OCI-LY1 (cell line): Measurements from ENCODE around the gene TTC28.

Experiments
- CTCF ChIP-seq: fragments of 200-600 bp; sonication (generic), shearing (Covaris generic); IDR thresholded peaks from 2 replicates; pipeline ENCODE4 v1.5.1; 2017; ENCODE audit warnings: mild to moderate bottlenecking, antibody characterized with exemption, low read length, moderate library complexity, mixed read lengths
- EZH2 ChIP-seq: fragments of 200-600 bp; sonication (generic), shearing (Covaris generic); IDR thresholded peaks from 2 replicates; pipeline ENCODE4 v1.8.0; 2017; ENCODE audit warnings: borderline replicate concordance, mixed run types, mild to moderate bottlenecking, antibody characterized with exemption, low read length, moderate library complexity, mixed read lengths

- TF ChIP-seq CTCF (no peak), EZH2 (no peak)
Measured at GRCh38 chr22:28314959-28315358, 364.7 kb downstream of the TTC28 start.
